ENCODE data around the gene AKT3.

AKT3 gene

GRCh38 chr1:243487649-243488227 is 362.3 kb downstream of the AKT3 start:
- DNase-seq (ENCODE audit: low spot score), result no peak

- no peak for DNase-seq (ENCODE audit: low spot score)
Observed at GRCh38 chr1:243487036-243487648, 362.9 kb downstream of the AKT3 start.

DNA sequence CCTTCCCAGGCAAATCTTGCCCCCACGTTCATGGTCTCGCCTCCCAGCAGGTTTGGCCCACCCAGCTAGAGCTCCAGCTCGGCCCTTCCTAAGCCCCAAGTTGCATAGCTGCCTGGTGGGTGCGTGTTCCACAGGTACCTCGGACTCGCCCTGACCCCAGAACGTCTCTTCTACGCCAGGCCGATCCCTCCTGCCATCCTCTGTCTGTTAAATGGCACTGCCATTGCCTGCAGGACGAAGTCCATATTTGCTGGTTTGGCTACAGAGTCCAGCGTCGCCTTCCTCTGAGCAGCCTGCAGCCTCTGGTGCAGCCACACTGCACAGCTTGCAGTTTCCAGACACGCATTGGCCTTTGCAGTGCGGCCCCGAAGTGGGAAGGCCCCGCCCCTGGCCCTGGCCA is 366.1 kb downstream of the AKT3 start:
- no peak for DNase-seq (ENCODE audit: low spot score)

- no peak for DNase-seq (ENCODE audit: low spot score)
Observed at GRCh38 chr1:243483071-243483771, 366.8 kb downstream of the AKT3 start.

- no peak for DNase-seq (ENCODE audit: low spot score)
Observed at GRCh38 chr1:243482141-243483022, 367.7 kb downstream of the AKT3 start.

- DNase-seq (ENCODE audit: low spot score), result no peak
Observed at GRCh38 chr1:243481101-243481500, 368.9 kb downstream of the AKT3 start.

- DNase-seq (ENCODE audit: low spot score), result no peak
Observed at GRCh38 chr1:243477731-243478290, 372.2 kb downstream of the AKT3 start.

GRCh38 chr1:243475966-243476365 is 374.1 kb downstream of the AKT3 start:
- no peak for DNase-seq (ENCODE audit: low spot score)

GRCh38 chr1:243474906-243475305 is 375.1 kb downstream of the AKT3 start:
- no peak for DNase-seq (ENCODE audit: low spot score)

DNA sequence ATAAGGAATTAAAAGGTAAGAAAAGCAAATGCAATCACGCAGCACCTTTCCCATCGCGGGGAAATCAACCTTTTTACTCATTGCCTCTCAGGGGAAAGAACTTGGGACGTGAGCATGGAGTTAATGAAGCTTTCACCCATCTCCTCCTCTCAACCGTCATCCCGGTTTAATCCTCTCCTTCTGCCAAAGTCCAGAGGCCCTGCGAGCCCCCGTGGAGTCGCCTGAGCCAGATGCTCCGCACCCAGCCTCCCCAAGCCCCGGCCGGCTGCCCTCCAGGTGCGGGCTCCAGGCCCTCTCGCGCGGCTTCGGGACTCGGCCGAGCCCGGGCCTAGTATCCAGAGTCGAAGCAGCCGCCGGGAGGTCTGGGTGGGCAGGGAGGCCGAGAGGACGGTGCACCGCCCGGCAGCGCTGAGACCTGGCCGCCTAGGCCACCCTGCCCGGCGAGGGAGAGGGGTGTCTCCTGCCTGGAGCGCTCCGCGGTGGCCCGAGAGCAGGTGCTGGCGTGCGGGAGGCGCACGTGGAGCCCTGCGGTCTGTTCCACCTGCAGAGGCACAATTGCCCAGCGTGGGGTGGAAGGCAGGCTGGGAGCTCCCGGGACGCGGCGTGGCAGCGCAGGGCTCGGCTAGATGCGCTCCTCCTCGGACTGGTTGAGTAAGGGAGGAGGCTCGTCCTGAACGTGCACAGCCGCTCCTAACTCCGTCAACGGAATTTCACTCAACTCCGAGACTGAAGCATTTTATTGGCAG is 375.7 kb downstream of the AKT3 start:
- no peak for DNase-seq (ENCODE audit: low spot score)

DNA sequence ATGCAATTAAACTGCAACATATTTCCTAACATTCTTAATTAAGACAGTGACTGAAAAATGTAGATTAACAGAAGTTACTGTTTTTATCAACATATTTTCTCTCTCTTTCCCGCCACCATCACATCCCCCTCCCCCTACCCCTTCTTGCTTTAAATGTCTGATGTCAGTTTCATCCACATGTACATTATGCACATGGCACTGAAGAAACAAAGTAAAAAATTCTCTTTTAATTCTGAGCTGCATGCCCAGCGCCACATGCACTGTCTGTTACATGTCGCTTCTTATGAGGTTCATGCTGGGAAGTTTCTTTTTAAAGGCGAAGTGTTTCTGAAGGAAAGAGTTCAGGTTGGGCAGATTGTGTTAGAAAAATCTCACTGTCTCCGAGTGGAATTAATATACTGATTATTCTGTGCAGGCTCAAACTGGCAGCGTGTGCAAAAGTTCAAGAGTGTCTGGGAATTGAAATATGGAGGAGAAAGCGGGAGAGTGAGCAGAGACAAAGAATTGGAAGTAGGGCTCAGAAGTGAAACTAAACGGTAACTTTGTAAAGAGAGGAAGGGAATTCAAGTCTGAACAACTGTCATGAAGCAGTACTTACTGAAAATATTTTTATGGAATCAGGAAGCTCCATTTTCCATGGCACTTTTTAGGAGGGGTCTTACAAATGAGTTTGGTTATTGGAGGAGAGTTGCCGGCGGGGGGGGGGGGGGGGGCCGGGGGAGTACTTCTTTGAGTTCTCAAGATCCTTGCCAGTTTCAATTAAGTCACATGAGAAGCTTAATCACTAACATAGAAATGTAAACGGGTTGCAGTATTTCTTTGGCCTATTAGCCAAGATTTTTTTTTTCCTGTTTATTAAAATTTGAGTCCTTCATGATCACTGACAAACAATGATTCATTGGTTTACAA is 376.6 kb downstream of the AKT3 start:
- no peak for DNase-seq (ENCODE audit: low spot score)

- no peak for DNase-seq (ENCODE audit: low spot score)
Observed at GRCh38 chr1:243471754-243472745, 378.0 kb downstream of the AKT3 start.

DNA sequence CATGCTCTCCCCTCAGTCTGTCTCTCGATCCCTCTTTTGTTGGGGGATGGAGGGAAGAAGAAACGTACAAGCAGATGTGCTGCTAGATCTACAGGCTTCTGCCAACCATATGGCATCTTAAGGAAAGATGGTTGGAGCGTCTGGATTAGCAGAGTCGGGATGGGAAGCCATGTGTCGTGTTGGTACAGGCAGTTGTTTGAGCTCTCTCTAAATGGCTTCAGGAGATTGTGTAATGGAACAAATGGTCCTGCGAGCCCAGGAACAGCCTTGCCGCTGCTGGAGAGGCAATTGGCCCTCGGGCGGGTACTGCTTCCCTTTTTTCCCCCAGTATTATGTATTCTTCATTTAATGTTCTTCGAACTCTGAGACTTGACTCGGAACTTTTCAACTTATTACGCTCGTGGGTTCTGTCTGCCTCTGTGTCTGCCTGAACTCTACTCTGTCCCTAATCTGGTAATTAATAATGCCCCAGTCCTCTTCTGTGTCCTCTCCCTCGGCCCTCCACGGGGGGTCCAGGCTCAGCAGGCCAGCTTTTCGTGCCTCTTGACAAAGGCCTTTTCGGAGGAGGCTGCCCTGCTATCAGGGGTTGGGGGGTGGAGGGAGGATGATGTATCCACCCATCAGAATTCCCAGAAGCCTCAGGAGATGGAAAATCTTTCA is 378.9 kb downstream of the AKT3 start:
- DNase-seq (ENCODE audit: low spot score), result no peak

- no peak for DNase-seq (ENCODE audit: low spot score)
Observed at GRCh38 chr1:243470502-243470901, 379.5 kb downstream of the AKT3 start.

GRCh38 chr1:243469497-243469896 is 380.5 kb downstream of the AKT3 start:
- no peak for DNase-seq (ENCODE audit: low spot score)

DNA sequence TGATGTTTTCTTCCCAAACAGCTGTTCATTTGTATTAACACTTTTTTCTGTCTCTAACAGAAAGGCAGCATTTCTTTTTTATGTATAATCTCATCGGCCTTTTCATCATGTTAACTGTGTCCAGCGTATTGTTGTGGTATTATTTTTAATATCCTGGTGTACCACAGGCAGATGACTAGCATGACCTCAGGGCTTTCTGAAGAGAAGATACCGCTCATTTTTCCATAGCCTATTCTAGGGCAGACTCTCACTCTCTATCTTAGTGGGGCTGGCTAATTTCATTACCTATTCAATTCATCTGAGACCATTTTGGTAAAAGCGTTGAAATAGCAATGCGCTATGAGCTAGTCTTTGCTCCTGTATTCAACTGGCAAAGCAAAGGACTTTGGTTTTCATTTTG is 384.3 kb downstream of the AKT3 start:
- no peak for DNase-seq (ENCODE audit: low spot score)

DNA sequence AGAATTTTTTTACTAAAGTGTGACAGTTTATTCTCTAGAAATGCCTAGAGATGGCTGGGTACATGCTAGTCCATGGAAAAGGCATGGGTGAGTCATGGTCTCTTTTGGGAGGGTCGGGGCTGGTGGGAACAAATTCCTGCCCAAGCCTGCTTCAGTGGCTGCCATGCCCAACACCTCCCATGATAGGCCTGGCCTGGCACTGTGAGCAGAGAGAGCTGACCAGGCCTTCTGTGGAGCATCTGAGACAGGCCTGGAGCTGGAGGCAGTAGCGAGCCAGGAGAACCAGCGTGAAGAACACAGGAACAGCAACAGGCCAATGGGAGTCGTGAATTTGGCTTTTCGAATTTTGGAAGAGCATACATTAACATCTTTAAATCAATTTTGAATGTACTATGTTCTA is 385.0 kb downstream of the AKT3 start:
- DNase-seq (ENCODE audit: low spot score), result no peak

DNA sequence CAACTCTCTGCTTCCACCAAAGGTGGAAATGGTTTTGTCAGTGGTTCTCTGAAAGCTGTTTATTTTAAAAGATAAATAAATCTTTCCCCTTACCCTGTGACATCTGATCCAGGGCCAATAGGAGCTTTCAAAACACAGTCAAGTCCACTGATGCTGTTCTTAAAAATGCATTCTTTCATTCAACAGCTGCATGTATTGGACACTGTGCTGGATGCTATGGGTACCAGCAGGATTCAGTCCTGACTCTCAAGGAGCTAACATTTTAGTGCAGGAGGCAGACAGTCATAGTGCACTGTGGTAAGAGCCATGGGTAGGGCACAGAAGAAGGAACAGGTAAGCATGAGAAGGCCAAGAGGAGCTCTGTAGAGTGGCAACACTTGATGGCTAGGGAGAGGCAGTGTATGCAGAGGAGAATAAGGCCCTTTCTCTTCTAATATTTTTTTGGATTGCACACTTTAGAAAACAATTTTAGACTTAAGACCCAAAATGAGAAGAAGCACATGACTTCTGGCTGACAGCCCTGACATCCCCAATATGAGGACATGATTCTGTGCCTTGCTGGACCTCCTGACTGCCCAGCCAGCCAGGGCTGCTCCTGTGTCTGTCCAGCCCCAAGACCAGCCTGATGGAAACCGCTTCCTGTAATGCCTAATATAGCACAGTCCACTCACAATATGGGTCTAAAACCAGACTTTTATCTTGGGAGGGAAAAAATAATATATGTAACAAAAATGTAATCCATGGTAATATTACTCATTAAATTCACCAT is 386.9 kb downstream of the AKT3 start:
- no peak for DNase-seq (ENCODE audit: low spot score)

Data from CD4-positive, alpha-beta T cell treated with Interleukin-6 at 100 ng/mL for 8 hours (primary cell).